T-helper 1 cell (primary cell): ENCODE results near the gene MINDY4.

Experiments
- DNase-seq, 5 donors: peaks; one replicate each; pipeline ENCODE4 v3.0.0-alpha.2; 2012 to 2020
- total RNA-seq, 4 donors: gene quantifications; one replicate each; lab custom pipeline; 2026; lab: John Stamatoyannopoulos, UW

The MINDY4 gene
- 0 to 0.36 (median 0.12) reads per million in 4 donors for total RNA-seq

DNA sequence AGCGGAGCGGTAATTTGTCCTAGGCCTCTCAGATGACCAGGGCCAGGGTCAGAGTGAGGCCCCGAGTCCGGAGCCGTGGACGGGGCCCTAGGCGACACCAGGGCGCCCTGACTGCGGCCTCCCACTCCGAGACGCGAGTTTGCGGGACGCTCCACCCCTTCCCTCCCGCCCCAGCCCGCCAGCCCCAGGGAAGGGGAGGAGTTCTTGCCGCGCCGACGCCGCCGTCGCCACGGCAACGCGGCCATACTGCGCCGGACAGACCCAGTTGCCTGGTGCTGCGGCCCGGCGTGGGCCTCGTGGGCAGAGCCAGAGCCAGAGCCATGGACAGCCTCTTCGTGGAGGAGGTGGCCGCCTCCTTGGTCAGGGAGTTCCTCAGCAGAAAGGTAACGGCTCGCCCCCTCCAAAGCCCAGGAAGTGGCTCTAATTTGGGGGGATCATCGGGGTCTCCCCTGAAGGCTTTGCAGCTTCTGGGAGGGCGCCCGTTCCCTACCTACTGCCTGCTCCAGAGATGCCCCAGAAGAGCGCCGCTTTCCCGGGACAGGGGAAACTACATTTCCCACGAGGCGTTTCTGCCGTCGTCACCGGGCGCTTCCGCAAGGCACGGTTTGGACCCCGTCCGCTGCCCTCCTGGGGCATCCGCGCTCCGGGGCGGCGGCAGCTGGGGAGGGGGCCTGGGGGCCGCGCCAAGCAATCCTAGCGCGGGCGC is at the start of gene MINDY4:
MINDY4 (plus strand) TSS at position 244 of the 706 bp plus-strand sequence; CDS start at position 321, 77 bp downstream.
- DNase-seq, result peak; percentile 23 to 77 (median 53)

- no peak for DNase-seq
These were observed 49.0 kb upstream of the MINDY4 start for GRCh38 chr7:30722187-30722586.

- DNase-seq, result no peak
These were observed 48.5 kb upstream of the MINDY4 start for GRCh38 chr7:30722671-30723070.

- DNase-seq, result no peak
These were observed 47.4 kb upstream of the MINDY4 start for GRCh38 chr7:30723776-30724175.

DNA sequence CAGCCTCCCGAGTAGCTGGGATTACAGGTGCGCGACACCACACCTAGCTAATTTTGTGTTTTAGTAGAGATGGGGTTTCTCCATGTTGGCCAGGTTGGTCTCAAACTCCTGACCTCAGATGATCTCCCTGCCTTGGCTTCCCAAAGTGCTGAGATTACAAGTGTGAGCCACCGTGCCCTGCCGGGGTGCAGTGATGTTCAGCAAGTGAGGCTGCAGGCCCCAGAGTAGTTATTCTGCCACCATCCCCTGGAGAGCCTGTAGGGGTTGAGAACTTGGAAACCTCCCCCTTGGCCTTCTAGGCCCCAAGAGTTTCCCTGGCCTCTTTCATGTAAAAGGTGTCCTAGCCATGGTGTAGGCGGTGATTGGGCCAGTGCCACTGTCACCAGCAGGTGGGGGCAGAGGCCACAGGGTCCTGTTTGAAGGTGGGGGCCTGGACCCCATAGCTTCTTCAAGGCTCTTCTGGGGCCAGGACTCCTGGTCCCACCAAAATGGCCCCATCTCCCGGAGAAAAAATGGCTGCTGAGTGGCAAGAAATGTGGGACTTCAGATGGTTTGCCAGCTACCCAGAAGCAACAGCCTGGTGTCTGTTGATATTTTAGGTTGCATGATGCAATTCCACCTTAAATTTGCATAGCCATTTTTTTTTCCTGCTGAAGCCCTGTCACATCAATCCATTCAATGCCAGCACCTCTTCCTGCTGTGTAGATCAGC is 44.8 kb upstream of the MINDY4 start:
- DNase-seq, result peak in 1 of 5 donors; percentile 59

DNA sequence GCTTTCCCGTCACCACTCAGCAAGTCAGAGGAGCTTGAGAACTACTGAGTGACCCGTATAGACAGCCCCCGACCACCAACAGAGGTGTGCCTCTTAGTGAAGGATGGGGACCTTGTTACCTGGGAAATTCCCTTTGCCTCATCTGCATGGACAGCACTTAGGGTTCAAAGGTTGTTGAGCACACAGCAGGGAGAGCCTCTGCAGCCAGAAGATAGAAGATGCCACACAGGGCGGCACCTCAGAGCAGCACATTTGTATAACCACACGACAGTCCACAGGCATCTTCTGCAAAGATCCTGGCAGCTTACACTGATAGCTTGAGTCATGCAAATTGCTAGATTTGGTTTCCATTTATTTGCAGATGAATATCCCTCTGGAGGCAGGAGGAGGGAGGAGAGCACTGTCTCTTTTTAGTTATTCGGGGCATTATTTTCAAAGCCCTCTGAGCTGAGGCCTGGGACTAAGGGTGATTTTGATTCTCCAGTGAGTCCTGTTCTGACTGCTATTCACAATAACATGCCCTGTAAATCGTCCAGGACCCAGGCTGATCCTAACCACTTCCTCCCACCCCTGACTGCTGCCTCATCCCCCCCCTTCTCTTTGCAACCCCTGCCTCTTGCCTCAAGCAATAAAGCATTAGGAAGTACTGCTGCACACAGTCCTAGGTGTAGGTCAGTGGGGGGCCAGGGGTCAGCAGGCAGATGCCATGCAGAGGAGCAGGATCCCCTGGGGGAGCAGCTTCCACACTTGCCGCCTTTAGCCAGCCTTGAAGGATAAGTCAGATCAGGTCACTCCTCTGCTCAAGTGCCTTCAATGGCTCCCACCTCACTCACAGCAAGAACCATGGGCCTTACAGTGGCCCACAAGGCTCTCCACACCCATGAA is 43.9 kb upstream of the MINDY4 start:
- peak in 4 of 5 donors; percentile 28 to 86 (median 43) for DNase-seq

DNA sequence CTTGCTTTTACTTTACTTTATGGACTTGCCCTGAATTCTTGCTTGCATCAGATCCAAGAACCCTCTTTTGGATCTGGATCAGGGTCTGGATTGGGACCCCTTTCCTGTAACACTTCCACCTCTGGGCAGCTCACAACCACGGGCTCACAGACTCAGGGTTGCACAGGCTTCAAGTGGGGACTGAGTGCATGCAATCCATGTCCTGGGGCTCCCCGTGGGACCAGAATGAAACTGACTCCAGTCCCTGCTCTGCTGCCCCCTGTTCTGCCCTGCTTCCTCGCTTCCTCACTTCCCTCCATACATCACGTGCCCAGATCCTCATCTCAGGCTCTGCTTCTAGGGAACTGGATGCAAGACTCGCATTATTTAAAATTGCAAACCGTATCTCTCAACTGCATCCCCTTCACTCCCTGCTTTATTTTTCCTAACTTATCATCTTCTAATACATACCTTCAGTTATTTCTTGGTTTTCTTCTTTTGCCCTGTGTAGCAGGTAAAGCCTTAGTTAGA is 42.6 kb upstream of the MINDY4 start:
- DNase-seq, result no peak

GRCh38 chr7:30729642-30730041 is 41.6 kb upstream of the MINDY4 start:
- DNase-seq, result no peak

GRCh38 chr7:30730097-30730496 is 41.1 kb upstream of the MINDY4 start:
- no peak for DNase-seq

DNA sequence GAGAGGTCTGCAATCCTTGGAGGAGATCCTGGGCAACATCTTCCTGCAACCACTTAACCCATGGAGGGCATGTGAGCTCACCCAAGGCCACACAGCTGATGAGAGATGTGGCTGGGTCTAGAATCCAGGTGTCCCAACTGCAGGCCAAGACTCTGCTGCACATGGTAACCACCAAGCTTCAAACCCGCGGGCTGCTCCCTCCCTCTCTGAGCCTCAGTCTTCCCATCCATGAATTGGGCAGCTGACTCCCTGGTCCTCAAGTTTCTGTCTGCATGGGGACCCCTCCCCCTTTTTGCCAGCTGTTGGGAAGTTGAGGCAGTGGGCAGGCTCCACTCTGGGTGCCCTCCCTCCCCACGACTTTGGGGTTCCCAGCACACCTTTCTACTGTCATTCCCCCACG is 40.2 kb upstream of the MINDY4 start:
- no peak for DNase-seq

- DNase-seq, result no peak
These were observed 39.6 kb upstream of the MINDY4 start for GRCh38 chr7:30731581-30731980.

- DNase-seq, result no peak
These were observed 38.6 kb upstream of the MINDY4 start for GRCh38 chr7:30732606-30733005.

DNA sequence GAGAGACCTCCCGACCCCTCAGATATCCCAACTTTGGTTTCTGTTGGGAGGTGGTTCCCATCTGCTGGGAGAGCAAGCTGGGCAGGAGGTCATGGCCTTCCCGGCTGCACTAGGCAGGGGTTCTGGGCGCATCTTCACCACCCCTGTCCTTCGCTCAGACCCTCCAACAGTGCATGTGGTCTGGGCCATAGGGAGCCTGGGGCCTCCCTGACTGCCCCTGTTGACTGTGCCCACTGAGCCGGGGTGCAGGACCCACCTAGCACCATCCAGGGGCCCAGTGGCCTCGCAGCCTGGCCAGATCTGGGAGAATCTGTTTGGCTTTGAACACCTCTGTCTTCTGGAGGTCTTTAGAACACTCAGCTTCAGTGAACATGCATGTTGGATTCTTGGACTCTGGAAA is 38.0 kb upstream of the MINDY4 start:
- no peak for DNase-seq

DNA sequence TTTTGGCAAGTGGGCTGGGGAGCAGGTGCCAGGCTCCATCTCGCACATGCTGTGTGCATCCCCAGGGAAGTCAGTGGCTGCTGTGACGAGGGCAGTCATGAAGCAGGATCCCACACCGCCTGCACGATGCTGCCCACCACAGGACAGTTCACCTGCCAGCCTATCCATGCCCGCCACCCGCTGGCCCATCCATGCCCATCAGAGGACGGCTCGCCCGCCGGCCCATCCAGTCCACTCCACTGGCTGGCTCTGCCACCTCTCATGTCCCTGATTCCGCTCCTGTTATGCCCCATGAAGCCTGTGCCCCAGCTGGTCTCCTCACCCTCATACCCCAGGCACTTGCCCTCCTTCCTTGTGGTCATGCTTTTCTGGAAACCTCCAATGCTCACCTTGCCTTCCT is 37.5 kb upstream of the MINDY4 start:
- no peak for DNase-seq

GRCh38 chr7:30734497-30734896 is 36.7 kb upstream of the MINDY4 start:
- DNase-seq, result no peak

- no peak for DNase-seq
These were observed 35.6 kb upstream of the MINDY4 start for GRCh38 chr7:30735631-30736030.

DNA sequence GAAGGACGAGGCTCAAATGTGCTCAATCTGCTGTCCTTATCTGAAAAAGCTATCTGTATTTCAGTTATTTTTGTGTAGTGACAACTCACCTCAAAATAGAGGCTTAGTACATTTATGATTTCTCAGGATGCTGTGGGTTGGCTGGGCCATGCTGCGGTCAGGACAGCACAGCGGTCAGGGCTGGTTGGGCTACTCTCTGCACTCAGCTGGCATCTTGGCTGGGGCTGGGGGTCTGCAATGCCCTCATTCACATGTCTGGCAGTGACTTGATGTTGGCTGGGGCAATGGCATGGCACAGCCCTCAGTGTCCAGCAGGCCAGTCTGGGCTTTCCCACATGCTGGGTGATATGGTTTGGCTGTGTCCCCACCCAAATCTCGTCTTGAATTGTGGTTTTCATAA is 34.9 kb upstream of the MINDY4 start:
- no peak for DNase-seq

GRCh38 chr7:30738026-30738915 is 32.9 kb upstream of the MINDY4 start:
- peak in 1 of 5 donors; percentile 44 for DNase-seq

GRCh38 chr7:30739691-30740090 is 31.5 kb upstream of the MINDY4 start:
- no peak for DNase-seq

- peak; percentile 47 to 71 (median 58) for DNase-seq
These were observed 30.6 kb upstream of the MINDY4 start for GRCh38 chr7:30740417-30741181.

DNA sequence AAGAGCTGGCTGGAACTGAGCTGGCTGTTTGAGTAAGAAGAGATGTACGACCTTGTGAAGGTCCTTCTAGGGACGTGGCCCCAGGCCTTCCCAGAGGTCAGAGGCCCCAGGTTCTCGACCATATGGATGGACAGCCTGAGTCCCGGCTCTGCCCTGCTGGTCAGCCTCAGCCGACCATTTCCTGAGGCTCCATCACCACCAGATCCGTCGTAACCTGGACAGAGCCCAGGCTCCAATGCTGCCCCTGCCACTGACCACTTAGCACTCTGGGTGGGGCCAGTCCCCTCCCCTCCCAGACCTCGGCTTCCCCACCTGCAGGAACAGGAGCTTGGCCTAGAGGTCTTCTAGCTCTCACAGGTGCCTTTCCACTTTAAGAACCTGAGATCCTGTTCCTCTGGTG is 29.9 kb upstream of the MINDY4 start:
- DNase-seq, result no peak
